Effector memory CD4-positive, alpha-beta T cell (primary cell): ENCODE data around the gene HOXC10.

ENCODE experiments used
- DNase-seq, 3 donors: peaks; one replicate each; pipeline ENCODE4 v3.0.0-alpha.2; 2020
- H3K27ac ChIP-seq: 2 replicates; pipeline ENCODE4 v1.7.0; 2013; ENCODE audit warnings: mild to moderate bottlenecking, low read length, moderate library complexity; ENCODE audit not compliant: insufficient read depth, poor library complexity, severe bottlenecking
- H3K27me3 ChIP-seq: replicated peaks from 2 replicates; pipeline ENCODE4 v1.7.0; 2013; ENCODE audit warnings: mild to moderate bottlenecking, low read length; ENCODE audit not compliant: insufficient read depth, control insufficient read depth, poor library complexity, severe bottlenecking
- H3K36me3 ChIP-seq: 2 replicates; pipeline ENCODE4 v1.7.0; 2013; ENCODE audit warnings: mild to moderate bottlenecking, low read length, moderate library complexity; ENCODE audit not compliant: control insufficient read depth, insufficient read depth
- H3K4me1 ChIP-seq: 2 replicates; pipeline ENCODE4 v1.7.0; 2013; ENCODE audit warnings: low read length, mild to moderate bottlenecking; ENCODE audit not compliant: control insufficient read depth, insufficient read depth, poor library complexity, severe bottlenecking
- H3K4me3 ChIP-seq: 2 replicates; pipeline ENCODE4 v1.7.0; 2013; ENCODE audit warnings: low read length, low read depth, mild to moderate bottlenecking; ENCODE audit not compliant: insufficient read depth, poor library complexity, severe bottlenecking
- H3K9me3 ChIP-seq: 2 replicates; pipeline ENCODE4 v1.7.0; 2013; ENCODE audit warnings: mild to moderate bottlenecking, low read length, moderate library complexity; ENCODE audit not compliant: control insufficient read depth
- total RNA-seq, 3 donors: gene quantifications; one replicate each; lab custom pipeline; 2026; lab: John Stamatoyannopoulos, UW

Gene HOXC10
- total RNA-seq = 0 reads per million in 3 donors

DNA sequence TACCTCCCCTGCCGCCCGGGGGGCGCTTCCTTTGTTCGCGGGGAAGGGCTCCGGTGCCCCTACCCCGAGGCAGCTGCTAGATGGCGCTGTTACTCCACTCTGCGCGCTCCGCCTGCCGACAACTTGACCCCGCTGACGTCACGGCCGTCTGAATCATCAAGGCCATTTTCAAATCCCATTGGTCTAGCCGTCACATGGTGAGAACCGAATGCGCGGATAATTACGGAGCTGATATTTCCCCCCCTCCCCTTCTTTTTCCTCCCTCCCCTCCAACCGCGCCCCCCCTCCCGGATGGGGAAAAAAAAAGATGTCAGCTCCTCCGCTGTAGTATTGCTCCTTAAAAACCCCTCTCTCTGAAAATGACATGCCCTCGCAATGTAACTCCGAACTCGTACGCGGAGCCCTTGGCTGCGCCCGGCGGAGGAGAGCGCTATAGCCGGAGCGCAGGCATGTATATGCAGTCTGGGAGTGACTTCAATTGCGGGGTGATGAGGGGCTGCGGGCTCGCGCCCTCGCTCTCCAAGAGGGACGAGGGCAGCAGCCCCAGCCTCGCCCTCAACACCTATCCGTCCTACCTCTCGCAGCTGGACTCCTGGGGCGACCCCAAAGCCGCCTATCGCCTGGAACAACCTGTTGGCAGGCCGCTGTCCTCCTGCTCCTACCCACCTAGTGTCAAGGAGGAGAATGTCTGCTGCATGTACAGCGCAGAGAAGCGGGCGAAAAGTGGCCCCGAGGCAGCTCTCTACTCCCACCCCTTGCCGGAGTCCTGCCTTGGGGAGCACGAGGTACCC, at the start of gene HOXC10:
HOXC10 (plus strand) TSS at position 246 of the 791 bp plus-strand sequence; CDS start at position 360, 114 bp downstream.
- Histone ChIP-seq H3K36me3 (no peaks in the 10 kb centered on the region), H3K4me1 (peaks cover 18% of the 10 kb centered on the region), H3K27me3 (peaks cover 95% of the 10 kb centered on the region), H3K9me3 (no peaks in the 10 kb centered on the region), H3K27ac (no peak within 1 kb of the TSS), H3K4me3 (peak within 1 kb of the TSS; percentile 6)
- DNase-seq = peak; percentile 37 to 58 (median 54)

DNA sequence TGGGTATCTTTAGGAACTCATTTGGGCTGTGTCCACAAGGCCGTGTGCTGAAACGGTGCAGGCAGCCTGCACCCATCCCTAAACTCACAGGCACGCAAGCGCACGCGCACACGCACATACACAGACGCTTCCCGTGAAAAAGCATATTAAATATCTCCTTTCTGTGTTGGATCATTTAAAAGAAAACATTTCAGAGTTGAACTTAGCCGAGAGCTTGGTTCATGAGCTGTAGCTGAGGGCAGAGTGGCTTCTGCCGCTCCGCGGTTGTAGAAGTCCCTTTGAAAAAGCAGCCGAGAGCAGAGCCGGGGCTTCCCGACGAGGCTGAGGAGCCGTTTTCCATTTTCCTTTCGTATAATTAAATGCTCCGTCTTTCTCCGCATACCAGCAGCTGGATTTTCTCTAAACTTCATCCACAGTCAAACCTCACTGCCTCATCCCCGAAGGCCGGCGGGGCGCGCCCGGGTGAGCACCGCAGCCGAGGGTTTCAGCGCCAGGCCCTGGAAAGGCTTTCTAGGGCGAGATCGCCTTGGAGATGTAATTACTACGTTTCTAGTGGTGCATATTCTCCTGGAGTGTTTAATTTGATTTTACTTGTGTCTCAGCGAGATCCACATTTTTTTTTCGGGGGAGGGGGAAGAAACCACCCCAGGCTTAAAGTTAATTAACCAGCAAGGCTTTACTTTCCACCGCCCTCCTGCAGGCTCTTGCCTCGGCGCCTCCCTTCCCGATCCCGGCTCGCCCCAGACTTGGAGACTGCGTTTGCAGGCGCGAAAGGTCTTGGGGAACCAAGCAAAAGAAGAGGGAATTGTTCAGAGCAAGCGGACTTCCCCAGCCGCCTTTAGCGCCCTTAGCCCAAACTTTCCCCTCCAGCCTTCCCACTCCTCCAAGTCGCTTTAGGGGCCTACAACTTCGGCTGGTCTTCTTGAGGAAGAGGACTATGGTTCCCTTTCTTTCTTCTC, 49.3 kb upstream of the HOXC10 start:
- Histone ChIP-seq H3K36me3 (no peaks in the 10 kb centered on the region), H3K4me3 (no peak overlapping the region), H3K4me1 (peaks cover 6% of the 10 kb centered on the region), H3K27me3 (peaks cover 88% of the 10 kb centered on the region), H3K9me3 (no peaks in the 10 kb centered on the region), H3K27ac (no peak overlapping the region)
- DNase-seq = no peak

DNA sequence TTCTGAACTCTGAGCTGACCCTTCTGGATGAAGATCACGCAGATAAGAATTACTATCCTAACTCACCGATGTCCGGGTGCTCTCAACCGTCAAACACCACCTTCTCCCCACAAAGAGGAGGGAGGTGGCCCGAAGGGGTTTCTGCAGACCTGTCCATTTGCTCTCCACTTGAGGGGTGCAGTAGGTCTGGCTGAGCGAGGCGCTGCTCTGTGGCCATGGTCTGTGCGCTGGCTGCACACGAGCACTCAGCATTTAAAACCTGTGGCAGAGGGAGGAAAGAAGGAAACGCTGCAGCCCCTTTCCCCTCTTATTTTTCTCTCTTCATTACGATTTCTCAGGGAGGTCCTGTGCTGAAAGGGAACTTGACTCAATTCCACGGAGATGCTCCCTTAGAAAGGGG, 47.8 kb upstream of the HOXC10 start:
- peaks cover 83% of the 10 kb centered on the region for H3K27me3 ChIP-seq
- peaks cover 6% of the 10 kb centered on the region for H3K4me1 ChIP-seq
- no peak for DNase-seq
- no peak overlapping the region for H3K4me3 ChIP-seq
- H3K36me3 ChIP-seq = no peaks in the 10 kb centered on the region
- no peaks in the 10 kb centered on the region for H3K9me3 ChIP-seq
- H3K27ac ChIP-seq = no peak overlapping the region

DNA sequence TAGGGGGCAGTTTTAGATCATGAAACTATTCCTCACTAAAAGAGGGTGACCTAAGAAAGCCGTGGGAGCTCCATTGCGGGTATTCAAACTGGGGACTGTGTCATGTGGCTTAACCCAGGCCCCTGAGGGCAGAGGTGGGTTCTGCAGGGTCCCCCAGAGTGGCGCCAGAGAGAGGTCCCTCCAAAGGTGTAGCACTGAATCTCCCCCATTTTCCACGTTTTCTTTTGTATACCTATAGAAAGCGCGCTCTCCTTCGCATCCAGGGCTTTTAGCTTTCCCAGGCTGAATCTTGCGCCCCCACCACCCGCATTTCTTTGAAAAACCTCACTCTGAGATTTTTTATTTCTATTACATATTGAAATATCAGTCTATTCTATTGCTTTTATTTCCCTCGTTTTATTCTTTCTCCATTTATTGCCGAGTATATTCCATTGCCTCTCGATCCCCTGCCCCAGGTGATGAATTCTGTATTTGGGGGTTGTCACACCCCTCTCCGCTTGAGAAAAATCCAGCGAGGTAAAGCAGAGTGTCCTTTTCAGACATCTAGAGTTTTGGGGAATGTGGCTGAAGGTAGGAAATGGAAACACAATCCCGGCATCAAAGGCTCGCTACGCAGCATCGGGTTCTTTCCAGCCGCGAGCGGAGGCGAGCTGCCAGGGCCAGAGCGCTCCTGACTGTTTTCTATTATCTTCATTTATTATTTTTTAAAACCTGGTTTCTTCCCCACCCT, 47.2 kb upstream of the HOXC10 start:
- Histone ChIP-seq H3K27me3 (peaks cover 81% of the 10 kb centered on the region), H3K4me3 (no peak overlapping the region), H3K4me1 (peaks cover 6% of the 10 kb centered on the region), H3K36me3 (no peaks in the 10 kb centered on the region), H3K27ac (no peak overlapping the region), H3K9me3 (no peaks in the 10 kb centered on the region)
- DNase-seq = no peak

DNA sequence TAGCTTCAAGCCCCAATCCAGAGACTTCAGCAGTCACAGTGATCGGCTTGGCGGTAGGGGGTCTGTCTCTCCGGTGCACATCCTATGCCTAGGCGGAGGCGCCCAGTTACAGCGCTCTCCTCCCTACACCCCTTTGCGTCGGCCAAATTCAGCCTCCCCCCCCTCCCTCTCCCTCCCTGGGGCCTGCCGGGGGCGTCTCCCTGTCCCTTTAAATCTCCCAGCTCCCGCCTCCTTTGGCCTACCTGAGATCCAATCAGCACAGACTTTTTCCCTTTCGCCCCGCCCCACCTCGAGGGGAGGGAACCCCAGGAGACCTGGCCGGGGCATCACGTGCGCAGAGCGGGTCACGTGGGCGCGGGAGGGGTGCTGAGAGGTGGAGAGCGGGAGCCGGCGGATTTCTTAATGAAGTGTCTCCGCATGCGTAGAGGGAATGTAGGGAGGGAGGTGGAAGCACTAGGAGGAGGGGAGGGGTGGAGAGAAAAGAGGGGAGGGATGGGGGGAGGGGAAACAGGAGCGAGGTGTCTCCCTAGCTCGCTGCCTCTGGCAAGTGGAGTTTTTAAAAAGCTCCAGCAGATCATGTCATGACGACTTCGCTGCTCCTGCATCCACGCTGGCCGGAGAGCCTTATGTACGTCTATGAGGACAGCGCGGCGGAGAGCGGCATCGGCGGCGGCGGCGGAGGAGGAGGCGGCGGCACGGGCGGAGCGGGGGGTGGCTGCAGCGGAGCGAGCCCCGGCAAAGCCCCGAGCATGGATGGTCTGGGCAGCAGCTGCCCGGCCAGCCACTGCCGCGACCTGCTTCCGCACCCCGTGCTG, 46.4 kb upstream of the HOXC10 start, which contains the start of gene HOXC13:
HOXC13 (plus strand) TSS at position 506 of the 815 bp plus-strand sequence; CDS start at position 582, 76 bp downstream.
- H3K9me3 ChIP-seq = no peaks in the 10 kb centered on the region
- H3K4me1 ChIP-seq = peaks cover 6% of the 10 kb centered on the region
- no peak within 1 kb of the TSS for H3K4me3 ChIP-seq
- no peaks in the 10 kb centered on the region for H3K36me3 ChIP-seq
- H3K27ac ChIP-seq = no peak within 1 kb of the TSS
- no peak for DNase-seq
- peaks cover 81% of the 10 kb centered on the region for H3K27me3 ChIP-seq

DNA sequence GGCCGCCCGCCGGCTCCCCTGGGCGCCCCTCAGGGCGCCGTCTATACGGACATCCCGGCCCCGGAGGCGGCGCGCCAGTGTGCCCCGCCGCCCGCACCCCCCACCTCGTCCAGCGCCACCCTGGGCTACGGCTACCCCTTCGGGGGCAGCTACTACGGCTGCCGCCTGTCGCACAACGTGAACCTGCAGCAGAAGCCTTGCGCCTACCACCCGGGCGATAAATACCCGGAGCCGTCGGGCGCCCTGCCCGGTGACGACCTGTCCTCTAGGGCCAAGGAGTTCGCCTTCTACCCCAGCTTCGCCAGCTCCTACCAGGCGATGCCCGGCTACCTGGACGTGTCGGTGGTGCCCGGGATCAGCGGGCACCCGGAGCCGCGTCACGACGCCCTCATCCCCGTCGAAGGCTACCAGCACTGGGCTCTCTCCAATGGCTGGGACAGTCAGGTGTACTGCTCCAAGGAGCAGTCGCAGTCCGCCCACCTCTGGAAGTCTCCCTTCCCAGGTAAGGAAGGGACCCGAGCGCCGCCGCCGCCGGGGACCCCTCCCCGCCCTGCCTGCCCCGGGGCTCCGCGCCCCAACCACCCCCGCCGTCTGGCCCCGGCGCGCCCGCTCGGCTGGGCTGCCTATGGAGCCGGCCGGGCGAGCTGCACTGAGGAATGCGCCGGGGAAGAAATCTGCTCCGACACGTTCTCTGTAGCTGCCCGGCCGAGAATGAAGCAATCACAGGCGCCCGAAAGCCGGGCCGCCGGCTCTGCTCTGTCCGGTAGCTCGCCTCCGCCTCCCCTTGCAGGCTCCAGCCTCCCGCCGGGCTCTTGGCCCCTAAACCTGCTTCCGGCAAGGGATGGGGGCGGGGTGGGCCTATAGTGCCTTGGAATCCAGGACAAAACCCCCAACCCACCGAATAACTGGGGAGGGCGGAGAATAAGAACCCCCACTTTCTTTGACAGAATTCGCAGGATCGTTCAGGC, 45.5 kb upstream of the HOXC10 start:
- peaks cover 6% of the 10 kb centered on the region for H3K4me1 ChIP-seq
- no peak for DNase-seq
- H3K4me3 ChIP-seq = no peak overlapping the region
- H3K36me3 ChIP-seq = no peaks in the 10 kb centered on the region
- no peak overlapping the region for H3K27ac ChIP-seq
- H3K27me3 ChIP-seq = peaks cover 81% of the 10 kb centered on the region
- H3K9me3 ChIP-seq = no peaks in the 10 kb centered on the region

DNA sequence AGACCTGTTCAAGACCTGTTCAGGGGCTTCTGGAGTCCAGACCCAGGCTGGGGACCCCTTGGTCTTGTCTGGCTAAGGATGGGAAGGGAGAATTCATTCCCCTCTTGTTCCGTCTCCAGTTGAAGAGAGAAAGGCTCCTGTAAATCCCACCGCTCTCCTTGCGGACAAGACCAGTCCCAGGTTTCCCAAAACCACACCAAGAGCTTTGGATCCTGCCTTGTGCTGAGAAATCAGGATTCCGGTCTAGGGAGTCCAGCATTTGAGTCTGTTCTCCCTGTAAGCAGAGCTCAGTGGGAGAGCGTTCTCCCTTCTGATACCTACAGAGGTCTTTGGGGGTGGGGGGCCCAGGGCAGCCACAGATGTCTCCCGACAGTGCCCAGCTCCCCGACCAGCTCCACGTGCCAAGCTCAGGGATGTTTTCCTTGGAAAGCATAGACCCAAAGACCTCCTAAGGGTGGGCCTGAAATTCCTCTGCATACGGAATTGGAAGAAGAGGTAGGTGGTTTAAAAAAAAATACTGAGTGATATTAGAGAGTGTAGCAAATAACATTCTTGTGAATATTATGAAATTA, 44.4 kb upstream of the HOXC10 start:
- Histone ChIP-seq H3K27me3 (peaks cover 81% of the 10 kb centered on the region), H3K36me3 (no peaks in the 10 kb centered on the region), H3K9me3 (no peaks in the 10 kb centered on the region), H3K4me1 (peaks cover 5% of the 10 kb centered on the region), H3K27ac (no peak overlapping the region), H3K4me3 (no peak overlapping the region)
- no peak for DNase-seq

DNA sequence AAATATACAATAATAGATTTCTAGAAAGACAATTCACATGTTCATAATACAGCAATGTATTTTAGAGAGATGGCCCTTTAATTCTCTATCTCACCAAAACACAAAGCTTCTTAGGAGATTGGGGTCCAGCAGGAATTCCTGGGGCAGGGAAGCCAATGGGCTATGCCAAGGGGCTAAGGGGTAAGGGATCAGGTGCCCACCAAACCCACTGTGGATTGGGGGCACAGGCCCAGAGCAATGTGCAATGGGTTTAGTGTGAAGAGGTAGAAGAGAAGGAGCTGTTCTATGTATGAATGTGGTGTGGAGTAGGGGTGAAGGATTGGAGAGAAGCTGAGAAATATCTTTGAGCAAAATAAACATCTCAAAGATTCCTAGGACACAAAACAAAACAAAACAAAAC, 43.8 kb upstream of the HOXC10 start:
- Histone ChIP-seq H3K27me3 (peaks cover 82% of the 10 kb centered on the region), H3K9me3 (no peaks in the 10 kb centered on the region), H3K4me1 (no peaks in the 10 kb centered on the region), H3K27ac (no peak overlapping the region), H3K4me3 (no peak overlapping the region), H3K36me3 (no peaks in the 10 kb centered on the region)
- DNase-seq = no peak
